ENCODE measurements around the gene PRRT1B. TPM values are rescaled to one million over a fixed set of nuclear protein-coding genes. Genes with fewer than 3 reads are reported as not detected.

Gene PRRT1B
- total RNA-seq, 2 donors from 2014 or later = 2.0 to 4.5 TPM

- Histone ChIP-seq H3K9me3 (no peaks in the 10 kb centered on the region), H3K27me3 (no peaks in the 10 kb centered on the region), H3K27ac (no peak overlapping the region), H3K4me1 (no peaks in the 10 kb centered on the region), H3K9ac (ENCODE audit: low read depth in 2 of 2, low read length in 2 of 2) (peak overlapping the region in 1 of 2 donors; percentile 4), H3K36me3 (peaks cover 4% of the 10 kb centered on the region), H3K4me3 (no peak overlapping the region)
- intact Hi-C loops (cut with DNase I) = no loop called here
- no peak for DNase-seq
- no peak for TF ChIP-seq CTCF (IDR thresholded peaks at IDR 0.05)
These were observed 26.8 kb upstream of the PRRT1B start for GRCh38 chr9:131518553-131518952.

DNA sequence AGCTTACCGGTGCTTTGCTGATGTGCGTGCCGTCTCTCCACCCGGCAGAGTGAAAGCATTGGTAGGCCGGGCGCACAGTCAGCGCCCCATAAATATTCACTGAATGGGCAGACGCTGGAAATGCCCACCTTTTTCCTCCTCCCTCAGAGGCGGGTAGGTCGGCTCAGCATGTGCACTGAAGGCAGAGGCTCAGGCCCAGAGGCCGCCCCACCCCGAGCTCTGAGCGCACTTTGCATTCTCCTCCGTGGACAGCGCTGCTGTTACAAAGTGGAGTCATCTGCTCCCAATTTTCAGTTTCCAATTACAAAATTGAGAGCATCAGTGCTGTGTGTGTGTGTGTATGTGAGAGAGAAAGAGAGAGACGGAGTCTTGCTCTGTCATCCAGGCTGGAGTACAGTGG lies 24.8 kb upstream of the PRRT1B start:
- Histone ChIP-seq H3K4me1 (no peaks in the 10 kb centered on the region), H3K27me3 (no peaks in the 10 kb centered on the region), H3K9me3 (no peaks in the 10 kb centered on the region), H3K27ac (no peak overlapping the region), H3K9ac (ENCODE audit: low read depth in 2 of 2, low read length in 2 of 2) (no peak overlapping the region), H3K4me3 (no peak overlapping the region), H3K36me3 (no peaks in the 10 kb centered on the region)
- no peak for TF ChIP-seq CTCF (IDR thresholded peaks at IDR 0.05)
- DNase-seq = no peak
- intact Hi-C loops (cut with DNase I) = no loop called here

GRCh38 chr9:131521203-131521602 lies 24.1 kb upstream of the PRRT1B start:
- Histone ChIP-seq H3K9ac (ENCODE audit: low read depth in 2 of 2, low read length in 2 of 2) (no peak overlapping the region), H3K4me1 (no peaks in the 10 kb centered on the region), H3K27ac (no peak overlapping the region), H3K27me3 (no peaks in the 10 kb centered on the region), H3K9me3 (no peaks in the 10 kb centered on the region), H3K36me3 (peaks cover 2% of the 10 kb centered on the region), H3K4me3 (no peak overlapping the region)
- intact Hi-C loops (cut with DNase I) = no loop called here
- no peak for DNase-seq
- TF ChIP-seq CTCF (IDR thresholded peaks at IDR 0.05) = no peak

- H3K9me3 ChIP-seq = no peaks in the 10 kb centered on the region
- H3K27me3 ChIP-seq = no peaks in the 10 kb centered on the region
- no peak overlapping the region for H3K9ac ChIP-seq (ENCODE audit: low read depth in 2 of 2, low read length in 2 of 2)
- DNase-seq = no peak
- H3K4me3 ChIP-seq = no peak overlapping the region
- intact Hi-C loops (cut with DNase I) = no loop called here
- no peak for TF ChIP-seq CTCF (IDR thresholded peaks at IDR 0.05)
- H3K36me3 ChIP-seq = peaks cover 5% of the 10 kb centered on the region
- H3K4me1 ChIP-seq = no peaks in the 10 kb centered on the region
- no peak overlapping the region for H3K27ac ChIP-seq
These were observed 23.5 kb upstream of the PRRT1B start for GRCh38 chr9:131521822-131522221.

- intact Hi-C loops (cut with DNase I) = no loop called here
- H3K27ac ChIP-seq = no peak overlapping the region
- H3K36me3 ChIP-seq = peaks cover 5% of the 10 kb centered on the region
- DNase-seq = no peak
- no peak for TF ChIP-seq CTCF (IDR thresholded peaks at IDR 0.05)
- H3K27me3 ChIP-seq = no peaks in the 10 kb centered on the region
- H3K4me3 ChIP-seq = no peak overlapping the region
- H3K4me1 ChIP-seq = no peaks in the 10 kb centered on the region
- no peak overlapping the region for H3K9ac ChIP-seq (ENCODE audit: low read depth in 2 of 2, low read length in 2 of 2)
- no peaks in the 10 kb centered on the region for H3K9me3 ChIP-seq
These were observed 22.9 kb upstream of the PRRT1B start for GRCh38 chr9:131522257-131523085.
